GM19395 (cell line): Measurements from ENCODE around the gene CS.
"Not testable (repeated sequence)": the region's sequence is repeated elsewhere in the genome, so short reads cannot be mapped to it uniquely, and the experiment has no call there.

ENCODE experiments used
- ATAC-seq: cut with Tn5 transposase; IDR thresholded peaks from one replicate; pipeline ENCODE4 v1.9.1; 2021; ENCODE audit warnings: mild to moderate bottlenecking, moderate library complexity; ENCODE audit not compliant: unreplicated experiment

Gene CS

DNA sequence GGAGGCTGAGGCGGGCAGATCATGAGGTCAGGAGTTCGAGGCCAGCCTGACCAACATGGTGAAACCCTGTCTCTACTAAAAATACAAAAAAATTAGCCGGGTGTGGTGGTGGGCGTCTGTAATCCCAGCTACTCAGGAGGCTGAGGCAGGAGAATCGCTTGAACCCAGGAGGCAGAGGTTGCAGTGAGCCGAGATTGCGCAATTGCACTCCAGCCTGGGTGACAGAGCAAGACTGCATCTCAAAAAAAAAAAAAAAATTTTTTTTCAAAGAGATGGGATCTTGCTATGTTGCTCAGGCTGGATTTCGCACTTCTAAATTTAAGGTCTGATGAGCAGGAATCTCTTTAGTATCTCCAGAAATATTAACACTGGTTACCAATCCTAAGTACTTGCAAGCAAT, 21.5 kb upstream of the CS start:
- not testable (repeated sequence) for ATAC-seq

DNA sequence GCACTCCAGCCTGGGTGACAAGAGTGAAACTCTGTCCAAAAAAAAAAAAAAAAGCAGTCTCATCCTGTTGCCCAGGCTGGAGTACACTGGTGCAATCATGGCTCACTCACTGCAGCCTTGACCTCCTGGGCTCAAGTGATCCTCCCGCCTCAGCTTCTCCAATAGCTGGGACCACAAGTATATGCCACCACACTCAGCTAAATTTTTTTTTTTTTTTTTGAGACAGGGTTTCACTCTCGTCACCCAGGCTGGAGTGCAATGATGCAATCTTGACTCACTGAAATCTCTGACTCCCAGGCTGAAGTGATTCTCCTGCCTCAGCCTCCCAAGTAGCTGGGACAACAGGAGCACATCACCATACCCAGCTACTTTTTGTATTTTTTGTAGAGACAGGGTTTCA, 20.9 kb upstream of the CS start:
- ATAC-seq: no peak

DNA sequence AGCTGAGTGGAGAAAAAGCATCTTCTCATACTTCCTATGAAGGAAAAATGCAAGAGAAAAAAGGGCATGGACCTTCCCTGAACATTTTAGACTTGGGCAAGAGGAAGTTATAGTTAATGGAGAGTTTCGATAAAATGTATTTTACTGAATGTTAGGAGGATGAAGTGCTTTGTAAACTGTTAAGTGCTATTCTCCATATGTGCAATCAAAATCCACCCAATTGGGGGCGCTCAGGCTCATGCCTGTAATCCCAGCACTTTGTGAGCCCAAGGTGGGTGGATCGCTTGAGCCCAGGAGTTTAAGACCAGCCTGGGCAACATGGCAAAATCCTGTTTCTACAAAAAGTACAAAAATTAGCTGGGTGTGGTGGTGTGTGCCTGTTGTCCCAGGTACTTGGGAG, 17.5 kb upstream of the CS start:
- no peak for ATAC-seq

DNA sequence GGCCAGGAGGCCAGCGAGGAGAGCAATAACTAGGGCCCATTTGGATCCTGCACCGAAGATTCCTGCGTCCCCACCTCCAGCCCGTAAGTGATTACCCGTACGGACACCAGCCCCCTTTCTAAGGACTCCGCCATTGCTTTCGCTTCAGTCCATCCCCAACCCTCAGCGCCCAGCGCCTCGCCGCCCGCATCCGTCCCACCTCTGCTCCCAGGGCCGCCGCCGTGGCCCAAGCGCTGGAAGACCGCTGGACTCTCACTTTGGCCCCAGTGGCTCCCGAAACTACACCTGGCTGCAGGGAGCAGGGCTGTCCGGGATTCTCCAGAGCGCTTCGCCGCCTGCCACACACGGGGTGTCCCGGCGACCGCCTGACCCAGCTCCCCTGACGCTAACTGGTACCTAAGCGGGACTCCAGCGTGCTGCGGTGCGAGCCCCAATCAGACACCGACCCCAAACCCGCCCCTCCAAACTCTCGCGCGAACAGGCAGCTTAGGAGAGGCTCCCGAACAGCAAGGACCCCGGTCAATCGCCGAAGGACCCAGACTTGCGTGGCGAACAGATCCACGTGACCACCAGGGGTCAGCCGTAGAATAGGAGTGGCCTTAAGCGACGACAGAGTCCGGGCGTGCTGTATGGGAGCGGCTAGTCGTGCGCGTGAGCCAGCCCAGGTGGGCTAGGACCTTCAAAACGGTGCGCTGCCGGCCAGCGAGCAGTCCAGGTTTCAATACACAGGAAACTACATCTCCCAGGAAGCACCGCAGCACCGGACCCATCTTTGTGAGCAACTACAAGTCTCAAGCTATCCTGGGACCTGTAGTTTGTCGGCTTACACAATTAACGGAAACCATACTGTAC, 15.7 kb upstream of the CS start, which contains the start of gene CNPY2:
CNPY2 (minus strand) TSS at position 367 of the 852 bp plus-strand sequence. CDS start 771 bp downstream, outside the sequence.
- ATAC-seq: peak; percentile 96

DNA sequence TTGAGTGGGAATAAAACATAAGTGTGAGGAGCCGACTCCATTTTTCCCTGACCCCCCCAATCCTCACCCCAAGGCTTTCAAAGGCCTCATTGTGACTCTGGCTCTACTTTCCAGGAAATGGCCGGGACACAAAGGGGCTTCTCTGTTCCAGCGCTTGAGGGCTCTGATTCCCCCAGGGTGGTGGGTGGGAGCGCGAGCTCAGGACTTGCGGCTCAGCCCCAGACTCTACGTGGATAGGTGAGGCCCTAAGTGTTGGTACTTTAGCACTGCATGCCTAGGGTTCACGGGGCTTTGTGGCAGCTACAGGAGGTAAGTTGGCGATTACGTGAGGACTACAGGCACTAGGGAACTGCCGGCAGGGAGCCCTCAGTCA, 15.1 kb upstream of the CS start:
- ATAC-seq: no peak

DNA sequence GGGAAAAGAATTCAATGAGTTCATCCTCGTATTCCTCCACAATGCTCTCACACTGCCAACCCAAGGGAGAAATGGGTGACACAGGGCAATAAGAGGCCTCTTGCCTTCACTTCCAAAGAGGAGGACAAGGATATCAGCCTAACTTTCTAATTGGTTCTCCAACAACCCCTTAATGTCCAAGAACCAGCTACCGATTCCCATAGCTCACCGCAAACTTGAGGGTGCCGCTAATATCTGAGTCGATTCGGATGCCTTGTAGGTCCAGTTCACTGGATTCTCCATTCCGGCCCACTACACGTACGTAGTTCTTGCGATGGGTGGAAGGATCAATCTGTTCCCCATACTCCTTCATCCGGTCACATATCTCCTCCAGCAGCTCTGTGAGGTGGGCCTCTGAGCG, 10.9 kb upstream of the CS start:
- no peak for ATAC-seq

DNA sequence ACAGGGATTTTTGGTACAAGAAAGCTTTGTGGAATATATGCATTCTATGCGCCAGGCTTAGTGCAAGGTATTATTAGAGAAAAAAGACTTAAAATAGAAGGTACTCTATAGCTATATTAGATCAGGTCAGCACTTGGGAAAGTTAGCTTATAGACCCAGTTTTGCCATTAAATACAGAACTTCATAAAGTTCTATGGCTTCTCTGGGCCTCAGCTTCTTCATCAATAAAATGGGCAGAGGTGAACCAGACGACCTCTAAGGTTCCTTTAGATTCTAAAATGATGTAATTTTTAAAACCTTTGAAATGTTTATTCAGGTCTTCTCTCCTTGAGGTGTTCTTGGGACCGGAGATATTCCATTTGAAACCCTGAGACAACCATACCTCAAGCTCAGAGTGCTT, 8.6 kb upstream of the CS start:
- ATAC-seq: no peak

DNA sequence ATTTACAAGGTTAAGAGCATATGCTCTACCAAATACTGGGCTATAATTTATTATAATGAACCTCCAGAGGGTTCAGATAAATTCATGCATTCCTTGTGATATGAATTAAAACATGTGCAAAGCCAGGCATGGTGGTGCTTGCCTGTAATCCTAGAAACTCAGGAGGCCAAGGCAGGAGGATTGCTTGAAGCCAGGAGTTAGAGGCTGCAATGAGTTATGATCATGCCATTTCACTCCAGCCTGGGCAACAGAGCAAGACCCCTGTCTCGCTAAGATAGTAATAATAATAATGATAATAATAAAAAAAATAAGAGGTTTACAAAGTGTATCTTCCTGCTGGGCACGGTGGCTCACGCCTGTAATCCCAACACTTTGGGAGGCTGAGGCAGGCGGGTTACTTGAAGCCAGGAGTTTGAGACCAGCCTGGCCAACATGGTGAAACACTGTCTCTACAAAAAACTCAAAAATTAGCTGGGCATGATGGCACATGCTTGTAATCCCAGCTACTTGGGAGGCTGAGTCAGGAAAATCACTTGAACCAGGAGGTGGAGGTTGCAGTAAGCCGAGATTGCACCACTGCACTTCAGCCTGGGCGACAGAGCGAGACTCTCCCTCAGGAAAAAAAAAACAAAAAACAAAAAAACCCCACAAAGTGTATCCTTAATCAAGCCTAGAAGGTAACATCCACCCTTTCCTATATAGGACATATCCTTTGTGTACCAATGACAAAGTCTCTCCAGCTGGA, 7.3 kb upstream of the CS start:
- no peak for ATAC-seq

DNA sequence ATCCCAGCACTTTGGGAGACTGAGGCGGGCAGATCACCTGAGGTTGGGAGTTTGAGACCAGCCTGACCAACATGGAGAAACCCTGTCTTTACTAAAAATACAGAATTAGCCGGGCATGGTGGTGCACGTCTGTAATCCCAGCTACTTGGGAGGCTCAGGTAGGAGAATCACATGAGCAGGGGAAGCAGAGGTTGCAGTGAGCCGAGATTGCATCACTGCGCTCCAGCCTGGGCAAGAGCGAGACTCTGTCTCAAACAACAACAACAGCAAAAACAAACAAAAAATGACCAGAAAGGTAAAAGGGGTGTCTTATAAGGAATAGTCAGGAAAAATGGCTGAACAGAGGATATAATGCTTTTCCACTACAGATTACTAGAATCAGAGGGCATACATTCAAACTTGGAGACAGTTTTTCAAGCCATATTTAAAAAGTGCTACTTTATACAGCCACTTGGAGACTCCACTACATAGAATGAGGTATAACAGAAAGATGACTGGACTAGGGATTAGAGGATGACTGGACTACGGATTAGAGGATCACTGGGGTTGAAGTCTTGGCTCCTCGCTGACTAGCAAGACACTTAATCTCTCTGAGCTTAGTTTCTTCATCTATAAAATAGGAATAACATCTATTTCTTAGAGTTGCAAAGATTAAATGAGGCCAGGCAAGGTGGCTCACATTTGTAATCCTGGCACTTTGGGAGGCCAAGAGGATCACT, 4.9 kb upstream of the CS start:
- no peak for ATAC-seq

DNA sequence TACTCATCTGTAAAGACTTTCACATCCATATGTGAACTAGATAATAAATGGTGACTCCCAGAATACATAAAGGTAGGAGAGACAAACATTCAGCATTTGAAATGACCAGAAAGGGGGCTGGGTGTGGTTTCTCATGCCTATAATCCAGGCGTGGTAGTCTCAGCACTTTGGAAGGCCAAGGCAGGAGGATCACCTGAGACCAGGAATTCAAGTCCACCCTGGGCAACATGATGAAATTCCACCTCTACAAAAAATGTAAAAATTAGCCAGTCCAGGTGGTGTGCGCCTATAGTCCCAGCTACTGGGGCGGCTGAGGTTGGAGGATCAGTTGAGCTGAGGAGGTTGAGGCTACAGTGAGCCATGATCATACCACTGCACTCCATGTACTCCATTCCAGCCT, 4.1 kb upstream of the CS start:
- no peak for ATAC-seq

DNA sequence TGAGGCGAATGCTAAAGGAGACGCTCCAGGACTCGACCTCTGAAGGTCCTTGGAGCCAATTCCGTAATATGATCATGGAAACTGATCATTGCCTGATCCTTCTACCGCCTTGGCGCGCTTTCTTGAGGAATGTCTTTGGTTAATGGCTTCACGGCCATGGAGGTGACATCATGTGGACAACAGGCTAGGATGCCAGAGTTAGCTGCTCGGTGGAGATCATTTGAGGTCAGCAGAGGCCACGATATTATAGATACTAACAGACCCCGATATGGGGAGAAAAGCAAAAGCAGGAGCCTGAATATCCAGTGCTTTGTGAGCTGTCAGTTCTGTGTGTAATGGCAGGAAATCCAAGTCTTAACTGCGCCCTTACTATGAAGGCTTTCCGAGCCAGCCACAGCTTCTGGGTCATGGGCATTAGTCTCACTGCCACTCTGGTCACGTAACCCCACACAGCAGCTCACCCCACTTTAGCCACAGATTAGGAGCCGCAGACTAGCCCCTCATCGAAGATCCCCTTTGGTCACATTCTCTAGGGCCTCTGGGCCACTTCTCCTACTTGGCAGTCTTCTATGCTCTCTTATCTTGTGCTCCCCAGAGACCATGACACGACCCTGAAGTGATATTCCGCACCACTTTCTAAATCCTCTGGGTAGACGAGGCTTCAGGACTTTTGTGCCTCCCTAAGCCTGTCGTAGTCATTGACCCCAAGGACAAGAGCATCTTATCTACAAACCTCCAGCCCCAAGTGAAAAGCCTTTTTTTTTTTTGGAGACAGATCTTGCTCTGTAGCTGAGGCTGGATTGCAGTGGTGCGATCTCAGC, 724 bp upstream of the CS start:
- ATAC-seq: no peak

DNA sequence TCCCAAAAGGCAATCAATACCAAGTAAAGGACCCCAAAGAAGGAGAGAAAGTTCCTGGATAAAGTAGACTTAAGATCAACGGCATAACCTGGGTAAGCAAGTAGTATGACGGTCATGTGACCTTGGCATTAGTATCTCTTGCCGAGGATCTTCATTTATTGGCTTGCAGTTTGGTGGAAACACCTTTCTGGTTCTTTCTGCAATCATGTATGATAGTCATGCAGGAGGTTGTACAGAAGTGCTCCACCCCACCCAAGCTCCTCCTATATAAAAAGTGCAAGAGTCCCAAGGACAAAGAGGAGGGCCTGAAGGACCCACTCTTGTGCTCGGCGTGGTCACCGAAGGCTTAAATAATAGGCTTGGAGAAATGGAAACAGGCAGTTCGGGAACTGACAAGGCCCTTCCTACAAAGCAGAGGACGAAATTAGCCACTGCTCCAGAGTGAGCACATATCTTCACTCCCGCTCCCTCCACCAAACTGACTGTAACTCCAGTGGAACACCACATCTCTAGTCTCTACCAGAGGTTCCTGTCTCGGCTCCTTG, 750 bp downstream of the CS start:
- ATAC-seq: no peak

DNA sequence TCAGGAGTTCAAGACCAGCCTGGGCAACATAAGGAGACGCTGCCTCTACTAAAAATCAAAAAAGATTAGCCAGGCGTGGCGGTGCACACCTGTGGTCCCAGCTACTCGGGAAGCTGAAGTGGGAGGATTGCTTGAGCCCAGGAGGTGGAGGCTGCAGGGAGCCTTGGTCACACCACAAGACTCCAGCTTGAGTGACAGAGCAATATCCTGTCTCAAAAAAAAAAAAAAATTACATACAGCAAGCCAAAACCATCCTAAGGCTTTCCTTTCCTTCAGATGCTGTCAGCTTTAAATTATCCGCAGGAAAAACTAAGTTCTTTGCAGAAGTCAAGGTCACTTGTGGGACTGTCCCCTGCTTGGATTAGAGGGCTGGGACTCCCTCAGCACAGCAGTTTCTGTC, 1.3 kb downstream of the CS start:
- no peak for ATAC-seq

DNA sequence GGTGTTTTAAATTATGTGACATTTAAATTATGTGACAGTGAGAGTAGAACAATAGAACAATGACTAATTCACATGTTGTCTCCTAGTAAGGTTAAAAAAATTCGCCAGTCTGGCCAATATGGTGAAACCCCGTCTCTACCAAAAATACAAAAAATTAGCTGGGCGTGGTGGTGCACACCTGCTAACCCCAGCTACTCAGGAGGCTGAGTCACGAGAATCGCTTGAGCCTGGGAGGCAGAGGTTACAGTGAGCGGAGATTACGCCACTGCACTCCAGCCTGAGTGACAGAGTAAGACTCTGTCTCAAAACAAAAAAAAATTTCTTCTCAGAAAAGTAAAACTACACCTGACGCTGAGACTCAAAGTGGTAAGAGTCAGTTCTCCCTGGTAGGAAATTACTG, 2.7 kb downstream of the CS start:
- ATAC-seq: no peak

DNA sequence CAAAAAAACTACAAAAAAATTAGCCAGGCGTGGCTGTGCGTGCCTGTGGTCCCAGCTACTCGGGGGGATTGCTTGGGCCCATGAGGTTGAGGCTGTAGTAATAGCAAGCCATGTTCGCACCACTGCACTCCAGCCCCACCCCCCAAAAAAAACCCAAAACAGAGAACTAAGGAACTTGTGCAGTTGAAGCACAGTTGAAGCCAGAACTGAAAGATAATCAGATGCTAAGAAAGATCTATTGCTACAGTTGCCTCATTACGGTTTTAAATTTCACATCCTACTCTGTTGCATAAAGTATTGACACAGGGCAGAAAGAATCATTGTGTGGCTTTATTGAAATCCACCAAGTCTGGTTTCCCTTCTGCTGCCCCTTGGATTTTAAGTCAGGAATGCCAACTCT, 3.8 kb downstream of the CS start:
- no peak for ATAC-seq

DNA sequence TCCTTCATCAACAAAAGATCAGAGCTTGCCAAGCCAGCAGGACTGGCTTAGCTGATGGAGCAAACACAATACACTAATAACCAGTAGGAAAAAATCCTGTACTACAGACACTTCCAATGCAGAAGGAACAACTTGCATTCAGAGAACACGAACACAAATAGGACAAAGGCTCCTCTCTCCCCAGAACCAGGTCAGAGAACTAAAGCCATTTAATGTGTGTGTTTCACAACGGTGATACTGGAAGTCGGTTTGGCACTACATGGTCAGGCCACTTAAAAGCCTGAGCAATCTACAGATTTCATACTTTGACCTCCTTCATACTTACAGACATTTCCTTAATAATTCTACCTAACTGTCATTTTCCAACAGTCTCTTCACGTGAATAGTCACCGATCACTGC, 6.3 kb downstream of the CS start:
- no peak for ATAC-seq

DNA sequence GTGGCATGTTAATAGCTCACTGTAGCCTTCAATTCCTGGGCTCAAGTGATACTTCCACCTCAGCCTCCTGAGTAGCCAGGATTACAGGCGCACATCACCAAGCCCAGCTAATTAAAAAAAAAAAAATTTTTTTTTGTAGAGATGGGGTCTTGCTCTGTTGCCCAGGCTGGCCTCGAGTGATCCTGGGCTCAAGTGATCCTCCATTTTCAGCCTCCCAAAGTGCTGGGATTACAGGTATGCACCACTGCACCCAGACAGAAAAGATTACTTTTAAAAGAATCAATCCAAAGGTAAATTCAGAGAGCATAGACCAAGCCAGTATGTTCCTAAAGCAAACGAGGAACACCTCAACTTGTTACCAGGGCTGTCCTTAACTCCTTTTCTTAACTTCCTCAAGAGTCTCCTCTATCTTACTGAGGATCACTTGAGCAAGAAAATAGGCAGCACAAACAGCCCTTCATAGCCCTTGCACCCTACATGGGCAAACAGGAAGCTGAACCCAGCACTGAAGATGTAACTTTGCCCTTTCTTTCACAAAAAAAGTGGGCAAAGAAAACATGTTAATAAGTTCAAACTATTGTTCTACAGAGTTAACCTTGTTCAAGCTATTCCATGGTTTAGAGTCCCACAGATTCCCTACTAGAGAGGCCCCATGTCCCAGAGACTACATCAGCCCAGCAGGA, 11.3 kb downstream of the CS start:
- no peak for ATAC-seq

DNA sequence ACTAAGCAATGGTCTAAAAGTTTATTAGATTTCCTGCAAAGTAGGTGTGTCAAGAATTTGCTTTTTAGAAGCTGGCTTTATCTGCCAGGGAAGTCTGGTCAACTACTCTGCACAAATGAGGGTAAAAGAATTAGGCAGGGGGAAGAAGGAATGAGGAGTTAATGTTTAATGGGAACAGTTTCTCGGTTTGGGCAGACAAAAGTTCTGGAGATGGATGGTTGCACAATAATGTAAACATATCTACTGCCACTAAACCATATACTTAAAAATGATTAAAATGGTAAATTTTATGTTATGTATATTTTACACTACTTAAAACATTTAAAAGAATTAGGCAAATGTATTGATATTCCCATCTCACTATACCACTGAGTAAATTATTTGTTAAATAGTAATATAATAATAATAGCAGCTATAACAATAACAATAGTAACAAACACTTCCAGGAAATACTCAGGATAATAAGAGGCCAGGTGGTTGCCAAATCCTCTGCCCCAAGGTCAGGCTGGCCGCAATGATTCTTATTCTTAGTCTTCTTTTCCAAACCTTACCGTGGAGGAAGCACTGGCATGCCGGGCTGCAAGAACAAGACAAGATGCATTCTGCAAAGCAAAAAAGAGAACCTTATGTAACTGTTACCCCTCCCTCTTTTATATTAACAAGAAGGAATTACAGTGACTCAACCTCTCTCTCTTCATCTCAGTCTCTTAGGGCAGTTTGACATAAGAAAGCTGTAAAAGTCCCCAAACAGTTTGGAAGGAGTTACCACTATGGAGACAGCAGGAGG, 13.9 kb downstream of the CS start:
- no peak for ATAC-seq

DNA sequence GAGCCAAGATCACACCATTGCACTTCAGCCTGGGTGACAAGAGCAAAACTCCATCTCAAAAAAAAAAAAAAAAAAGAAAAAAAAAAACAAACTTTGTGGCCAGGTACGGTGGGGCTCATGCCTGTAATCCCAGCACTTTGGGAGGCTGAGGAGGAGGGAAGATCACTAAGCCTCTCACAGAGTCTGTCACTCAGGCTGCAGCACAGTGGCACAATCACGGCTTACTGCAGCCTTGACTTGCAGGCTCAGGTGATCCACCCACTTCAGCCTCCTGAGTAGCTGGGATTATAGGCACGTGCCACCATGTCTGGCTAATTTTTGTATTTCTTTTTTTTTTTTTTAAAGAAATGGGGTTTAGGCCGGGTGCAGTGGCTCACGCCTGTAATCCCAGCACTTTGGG, 15.9 kb downstream of the CS start:
- not testable (repeated sequence) for ATAC-seq
